ENCODE results near the gene EFNA4.
A peak's percentile ranks its signal among the peaks of the same experiment; 100 is the strongest.

Gene EFNA4

GRCh38 chr1:155075535-155075934 lies 12.0 kb downstream of the EFNA4 start:
- Histone ChIP-seq H3K27me3 (ENCODE audit: insufficient read depth, low read depth, severe bottlenecking) (peaks cover 18% of the 10 kb centered on the region), H3K9me3 (ENCODE audit: severe bottlenecking) (no peaks in the 10 kb centered on the region), H3K27ac (no peak overlapping the region), H3K36me3 (no peaks in the 10 kb centered on the region), H3K4me3 (ENCODE audit: low read depth, low read length) (no peak overlapping the region)
- peak; percentile 48 for DNase-seq
- TF ChIP-seq CTCF (IDR thresholded peaks at IDR 0.05; ENCODE audit: low read depth, low read length): peak; percentile 26; the same call in 1 of the 2 replicates

GRCh38 chr1:155076371-155076770 lies 12.8 kb downstream of the EFNA4 start:
- no peak for DNase-seq
- Histone ChIP-seq H3K9me3 (ENCODE audit: severe bottlenecking) (no peaks in the 10 kb centered on the region), H3K27me3 (ENCODE audit: insufficient read depth, low read depth, severe bottlenecking) (peaks cover 23% of the 10 kb centered on the region), H3K4me3 (ENCODE audit: low read depth, low read length) (no peak overlapping the region), H3K36me3 (no peaks in the 10 kb centered on the region), H3K27ac (no peak overlapping the region)
- no peak for TF ChIP-seq CTCF (IDR thresholded peaks at IDR 0.05; ENCODE audit: low read depth, low read length)

- no peaks in the 10 kb centered on the region for H3K9me3 ChIP-seq (ENCODE audit: severe bottlenecking)
- peaks cover 29% of the 10 kb centered on the region for H3K27me3 ChIP-seq (ENCODE audit: insufficient read depth, low read depth, severe bottlenecking)
- H3K4me3 ChIP-seq (ENCODE audit: low read depth, low read length): no peak overlapping the region
- H3K36me3 ChIP-seq: no peaks in the 10 kb centered on the region
- DNase-seq: no peak
- H3K27ac ChIP-seq: no peak overlapping the region
- TF ChIP-seq CTCF (IDR thresholded peaks at IDR 0.05; ENCODE audit: low read depth, low read length): no peak
These were observed 13.8 kb downstream of the EFNA4 start for GRCh38 chr1:155077346-155077745.

GRCh38 chr1:155077758-155078445 lies 14.4 kb downstream of the EFNA4 start:
- no peak for TF ChIP-seq CTCF (IDR thresholded peaks at IDR 0.05; ENCODE audit: low read depth, low read length)
- Histone ChIP-seq H3K36me3 (no peaks in the 10 kb centered on the region), H3K27ac (peak overlapping the region; percentile 15), H3K4me3 (ENCODE audit: low read depth, low read length) (peak overlapping the region; percentile 46), H3K9me3 (ENCODE audit: severe bottlenecking) (no peaks in the 10 kb centered on the region), H3K27me3 (ENCODE audit: insufficient read depth, low read depth, severe bottlenecking) (peaks cover 32% of the 10 kb centered on the region)
- peak; percentile 57 for DNase-seq

- H3K27ac ChIP-seq: peak within 1 kb of the TSS; percentile 15
- peak; percentile 96 for DNase-seq
- no peaks in the 10 kb centered on the region for H3K9me3 ChIP-seq (ENCODE audit: severe bottlenecking)
- H3K36me3 ChIP-seq: no peaks in the 10 kb centered on the region
- peaks cover 36% of the 10 kb centered on the region for H3K27me3 ChIP-seq (ENCODE audit: insufficient read depth, low read depth, severe bottlenecking)
- peak within 1 kb of the TSS; percentile 67 for H3K4me3 ChIP-seq (ENCODE audit: low read depth, low read length)
- TF ChIP-seq CTCF (IDR thresholded peaks at IDR 0.05; ENCODE audit: low read depth, low read length): no peak
These were observed 15.1 kb downstream of the EFNA4 start, which contains the start of gene EFNA3 for GRCh38 chr1:155078469-155079209. Gene EFNA3, plus strand, starts transcription at chr1:155078837. Its CDS starts 105 bp downstream, at chr1:155078942.
